ENCODE data around the gene SPINK1. TPM values are rescaled to one million over a fixed set of nuclear protein-coding genes. Genes with fewer than 3 reads are reported as not detected.
"Not testable (repeated sequence)": the region's sequence is repeated elsewhere in the genome, so short reads cannot be mapped to it uniquely, and the experiment has no call there.

Gene SPINK1
- total RNA-seq, 1 donor from 2014 or later, result not detected

GRCh38 chr5:147876141-147876540 lies 44.7 kb upstream of the SPINK1 start:
- DNase-seq (ENCODE audit: low read depth, low spot score), result no peak
- Mint-ChIP-seq H3K4me3 (no peak overlapping the region), H3K27ac (ENCODE audit: unreplicated experiment) (no peak overlapping the region), H3K4me1 (peaks cover 13% of the 10 kb centered on the region), H3K27me3 (ENCODE audit: low read depth) (peaks cover 57% of the 10 kb centered on the region), H3K9me3 (peaks cover 3% of the 10 kb centered on the region), H3K36me3 (ENCODE audit: low read depth) (peaks cover 21% of the 10 kb centered on the region)
- TF ChIP-seq CTCF (conservative IDR thresholded peaks at IDR 0.05), result no peak

- TF ChIP-seq CTCF (conservative IDR thresholded peaks at IDR 0.05), result no peak
- Mint-ChIP-seq H3K4me3 (no peak overlapping the region), H3K9me3 (peaks cover 3% of the 10 kb centered on the region), H3K36me3 (ENCODE audit: low read depth) (peaks cover 21% of the 10 kb centered on the region), H3K4me1 (peaks cover 13% of the 10 kb centered on the region), H3K27ac (ENCODE audit: unreplicated experiment) (no peak overlapping the region), H3K27me3 (ENCODE audit: low read depth) (peaks cover 69% of the 10 kb centered on the region)
- no peak for DNase-seq (ENCODE audit: low read depth, low spot score)
These were observed 43.5 kb upstream of the SPINK1 start for GRCh38 chr5:147874910-147875367.

DNA sequence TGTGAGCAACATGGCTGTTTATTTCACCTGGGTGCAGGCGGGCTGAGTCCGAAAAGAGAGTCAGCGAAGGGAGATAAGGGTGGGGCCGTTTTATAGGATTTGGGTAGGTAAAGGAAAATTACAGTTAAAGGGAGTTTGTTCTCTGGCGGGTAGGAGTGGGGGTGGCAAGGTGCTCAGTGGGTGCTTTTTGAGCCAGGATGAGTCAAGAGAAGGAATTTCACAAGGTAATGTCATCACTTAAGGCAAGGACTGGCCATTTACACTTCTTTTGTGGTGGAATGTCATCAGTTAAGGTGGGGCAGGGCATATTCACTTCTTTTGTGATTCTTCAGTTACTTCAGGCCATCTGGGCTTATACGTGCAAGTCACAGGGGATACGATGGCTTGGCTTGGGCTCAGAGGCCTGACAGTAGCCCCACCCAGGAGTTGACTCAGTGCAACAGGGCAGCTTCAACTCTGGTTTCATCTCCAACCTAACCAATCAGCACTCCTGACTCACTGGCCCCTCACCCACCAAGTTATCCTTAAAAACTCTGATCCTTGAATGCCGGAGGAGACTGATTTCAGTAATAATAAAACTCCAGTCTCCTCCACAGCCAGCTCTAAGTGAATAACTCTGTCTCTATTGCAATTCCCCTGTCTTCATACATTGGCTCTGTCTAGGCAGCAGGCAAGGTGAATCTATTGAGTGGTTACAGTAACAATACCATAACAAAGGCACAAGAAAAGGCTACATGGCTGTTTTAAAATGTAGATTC lies 42.8 kb upstream of the SPINK1 start:
- not testable (repeated sequence) for DNase-seq (ENCODE audit: low read depth, low spot score); H3K9me3 Mint-ChIP-seq; H3K27ac Mint-ChIP-seq (ENCODE audit: unreplicated experiment); H3K4me3 Mint-ChIP-seq
- Mint-ChIP-seq H3K27me3 (ENCODE audit: low read depth) (peaks cover 76% of the 10 kb centered on the region), H3K4me1 (peaks cover 20% of the 10 kb centered on the region), H3K36me3 (ENCODE audit: low read depth) (peaks cover 21% of the 10 kb centered on the region)

DNA sequence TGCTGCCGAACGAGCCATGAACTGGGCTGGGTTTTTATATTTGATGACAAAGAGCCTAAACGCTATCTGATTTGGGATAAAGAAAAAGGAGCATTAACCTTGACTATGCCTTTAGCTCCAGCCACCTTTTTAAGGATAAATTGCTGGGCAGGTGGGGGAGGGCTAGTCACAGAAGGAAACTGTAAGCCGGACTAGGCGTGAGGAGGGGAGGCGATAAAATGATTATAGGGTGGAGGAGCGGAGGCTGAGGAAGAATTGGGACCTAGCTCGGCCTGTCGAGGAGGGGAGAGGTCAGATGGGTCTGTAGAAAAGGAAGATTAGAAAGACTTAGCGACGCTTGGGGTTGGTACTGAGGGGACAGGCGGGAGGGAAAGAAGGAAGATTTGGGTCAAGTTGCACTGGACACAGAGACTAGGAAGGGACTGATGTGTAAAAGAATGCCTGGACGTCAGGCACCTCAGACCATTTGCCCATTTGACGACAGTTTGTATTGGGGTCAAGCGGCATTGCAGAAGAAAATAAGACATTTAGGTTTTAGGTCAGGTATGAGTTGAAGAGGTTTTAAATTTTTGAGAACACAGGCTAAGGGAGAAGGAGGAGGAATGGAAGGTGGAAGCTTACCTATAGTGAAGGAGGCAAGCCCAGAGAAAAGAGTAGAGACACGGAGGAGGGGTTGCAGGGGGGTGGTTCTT lies 41.4 kb upstream of the SPINK1 start:
- H3K4me3 Mint-ChIP-seq; H3K9me3 Mint-ChIP-seq; DNase-seq (ENCODE audit: low read depth, low spot score); H3K27ac Mint-ChIP-seq (ENCODE audit: unreplicated experiment): not testable (repeated sequence)
- H3K4me1 Mint-ChIP-seq, result peaks cover 28% of the 10 kb centered on the region
- peaks cover 21% of the 10 kb centered on the region for H3K36me3 Mint-ChIP-seq (ENCODE audit: low read depth)
- H3K27me3 Mint-ChIP-seq (ENCODE audit: low read depth), result peaks cover 86% of the 10 kb centered on the region

DNA sequence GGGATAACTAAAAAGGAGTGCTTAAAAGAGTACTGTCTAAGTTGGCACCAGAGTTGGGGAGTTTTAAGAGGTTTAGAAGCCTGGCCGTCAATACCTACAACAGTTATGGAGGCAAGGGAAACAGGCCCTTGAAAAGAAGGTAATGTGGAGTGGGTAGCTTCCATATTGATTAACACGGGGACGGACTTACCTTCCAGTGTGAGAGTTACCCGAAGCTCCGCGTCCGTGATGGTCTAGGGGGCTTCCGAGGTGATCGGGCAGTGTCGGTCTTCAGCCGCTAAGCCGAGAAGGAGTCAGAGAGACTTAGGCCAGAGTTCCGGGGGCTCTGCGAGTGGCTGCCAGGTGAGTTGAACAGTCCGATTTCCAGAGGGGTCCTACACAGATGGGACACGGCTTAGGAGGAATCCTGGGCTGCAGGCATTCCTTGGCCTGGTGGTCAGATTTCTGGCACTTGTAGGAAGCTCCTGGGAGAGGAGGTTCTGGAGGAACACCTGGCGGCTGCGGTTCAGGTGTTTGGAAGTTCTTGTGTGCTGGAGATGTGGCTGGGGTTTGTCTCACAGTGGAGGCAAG lies 40.6 kb upstream of the SPINK1 start:
- Mint-ChIP-seq H3K36me3 (ENCODE audit: low read depth) (peaks cover 21% of the 10 kb centered on the region), H3K4me1 (peaks cover 28% of the 10 kb centered on the region), H3K27me3 (ENCODE audit: low read depth) (peaks cover 83% of the 10 kb centered on the region)
- H3K9me3 Mint-ChIP-seq; H3K4me3 Mint-ChIP-seq; DNase-seq (ENCODE audit: low read depth, low spot score); H3K27ac Mint-ChIP-seq (ENCODE audit: unreplicated experiment): not testable (repeated sequence)

GRCh38 chr5:147869892-147870291 lies 38.4 kb upstream of the SPINK1 start:
- not testable (repeated sequence) for H3K9me3 Mint-ChIP-seq; H3K4me3 Mint-ChIP-seq; DNase-seq (ENCODE audit: low read depth, low spot score); H3K27ac Mint-ChIP-seq (ENCODE audit: unreplicated experiment)
- peaks cover 71% of the 10 kb centered on the region for H3K27me3 Mint-ChIP-seq (ENCODE audit: low read depth)
- peaks cover 21% of the 10 kb centered on the region for H3K36me3 Mint-ChIP-seq (ENCODE audit: low read depth)
- peaks cover 25% of the 10 kb centered on the region for H3K4me1 Mint-ChIP-seq

GRCh38 chr5:147869112-147869511 lies 37.6 kb upstream of the SPINK1 start:
- peak overlapping the region; percentile 65 for H3K27ac Mint-ChIP-seq (ENCODE audit: unreplicated experiment)
- no peak for TF ChIP-seq CTCF (conservative IDR thresholded peaks at IDR 0.05)
- H3K4me1 Mint-ChIP-seq, result peaks cover 21% of the 10 kb centered on the region
- no peak overlapping the region for H3K4me3 Mint-ChIP-seq
- no peak for DNase-seq (ENCODE audit: low read depth, low spot score)
- peaks cover 19% of the 10 kb centered on the region for H3K36me3 Mint-ChIP-seq (ENCODE audit: low read depth)
- H3K9me3 Mint-ChIP-seq, result peaks cover 3% of the 10 kb centered on the region
- H3K27me3 Mint-ChIP-seq (ENCODE audit: low read depth), result peaks cover 63% of the 10 kb centered on the region

Data from neural crest cell (in vitro differentiated cells).